Common myeloid progenitor, CD34-positive (primary cell): ENCODE results near the gene CCDC107.
"Not testable (repeated sequence)": the region's sequence is repeated elsewhere in the genome, so short reads cannot be mapped to it uniquely, and the experiment has no call there.

Experiments
- CTCF ChIA-PET: fragments of 350-600 bp; sonication (Branson Sonifier 250); formaldehyde crosslinking; loops from one replicate; lab custom pipeline; 2021; ENCODE audit warnings: antibody characterized with exemption; lab: Charles Lee
- POLR2A ChIA-PET: fragments of 350-600 bp; sonication (Branson Sonifier 250); formaldehyde crosslinking; loops from one replicate; lab custom pipeline; 2021; ENCODE audit warnings: antibody characterized with exemption; lab: Charles Lee
- DNase-seq, 3 donors: peaks; one replicate each; pipeline versions ENCODE4 v3.0.0 to v3.0.0-alpha.2; 2013
- H3K27ac ChIP-seq, 2 experiments: 1 replicate in 1 of 2; 2 replicates in 1 of 2; pipeline ENCODE4 v1.7.0; 2013; ENCODE audit warnings: inconsistent platforms in 2 of 2, low read length in 2 of 2, mild to moderate bottlenecking in 2 of 2, low read depth in 1 of 2, moderate library complexity in 1 of 2; ENCODE audit not compliant: severe bottlenecking in 2 of 2, insufficient read depth in 1 of 2, poor library complexity in 1 of 2
- H3K27me3 ChIP-seq, 5 experiments: replicated peaks in 2 of 5; 1 replicate in 3 of 5; 2 replicates in 2 of 5; pipeline versions ENCODE4 v1.6.1 to v1.7.0; 2013; ENCODE audit warnings: low read length in 4 of 5, mild to moderate bottlenecking in 2 of 5, moderate library complexity in 2 of 5, inconsistent platforms in 1 of 5; ENCODE audit not compliant: insufficient read depth in 5 of 5, control insufficient read depth in 4 of 5
- H3K36me3 ChIP-seq, 4 experiments: 1 replicate in 2 of 4; 2 replicates in 2 of 4; pipeline versions ENCODE4 v1.6.1 to v1.7.0; 2013; ENCODE audit warnings: low read length in 3 of 4, control low read depth in 1 of 4, mild to moderate bottlenecking in 1 of 4; ENCODE audit not compliant: control insufficient read depth in 4 of 4, insufficient read depth in 4 of 4
- H3K4me1 ChIP-seq, 4 experiments: 1 replicate in 3 of 4; 2 replicates in 1 of 4; pipeline versions ENCODE4 v1.6.1 to v1.7.1; 2013; ENCODE audit warnings: low read length in 3 of 4, mild to moderate bottlenecking in 3 of 4, control low read depth in 1 of 4, inconsistent platforms in 1 of 4, moderate library complexity in 1 of 4; ENCODE audit not compliant: control insufficient read depth in 4 of 4, insufficient read depth in 4 of 4; ENCODE audit errors: control extremely low read depth in 1 of 4
- H3K4me3 ChIP-seq, 7 experiments: 1 replicate in 4 of 7; 2 replicates in 3 of 7; pipeline versions ENCODE4 v1.5.1 to v1.7.0; 2013; ENCODE audit warnings: mild to moderate bottlenecking in 7 of 7, low read length in 6 of 7, moderate library complexity in 6 of 7, inconsistent platforms in 2 of 7, low read depth in 2 of 7, control low read depth in 1 of 7; ENCODE audit not compliant: insufficient read depth in 4 of 7, control insufficient read depth in 1 of 7; ENCODE audit errors: extremely low read depth in 1 of 7
- H3K9me3 ChIP-seq, 5 experiments: 1 replicate in 4 of 5; 2 replicates in 1 of 5; pipeline versions ENCODE4 v1.6.1 to v1.7.1; 2013; ENCODE audit warnings: low read length in 4 of 5, mild to moderate bottlenecking in 2 of 5, inconsistent platforms in 1 of 5, low read depth in 1 of 5, moderate library complexity in 1 of 5; ENCODE audit not compliant: control insufficient read depth in 4 of 5, insufficient read depth in 2 of 5; ENCODE audit errors: control extremely low read depth in 1 of 5
- WGBS: methylation state at CpG from one replicate; pipeline ENCODE4 v1.1.5; 2013; ENCODE audit not compliant: insufficient coverage; 5-methylcytosine and 5-hydroxymethylcytosine counted together

The CCDC107 gene

GRCh38 chr9:35627575-35627974 is 30.5 kb upstream of the CCDC107 start:
- H3K9me3 ChIP-seq: no peaks in the 10 kb centered on the region
- no peak for DNase-seq
- 100% methylated on average over 2 of the region's 2 CpGs for WGBS
- H3K36me3 ChIP-seq: no peaks in the 10 kb centered on the region
- CTCF ChIA-PET: interaction anchor here (1.6 to 2.4 kb wide), 4 partner anchors 12 to 24 kb away, joined by 5 to 9 read pairs (median 6); no protein-coding TSS in a partner anchor
- H3K27me3 ChIP-seq: no peaks in the 10 kb centered on the region
- H3K4me1 ChIP-seq: no peaks in the 10 kb centered on the region
- POLR2A ChIA-PET: no interaction called here
- H3K27ac ChIP-seq: no peak overlapping the region
- H3K4me3 ChIP-seq: no peak overlapping the region

GRCh38 chr9:35628389-35628991 is 29.6 kb upstream of the CCDC107 start:
- H3K9me3 ChIP-seq: no peaks in the 10 kb centered on the region
- no peaks in the 10 kb centered on the region for H3K4me1 ChIP-seq
- WGBS: 97% methylated on average over 6 of the region's 6 CpGs
- POLR2A ChIA-PET: no interaction called here
- no peak overlapping the region for H3K27ac ChIP-seq
- no peak overlapping the region for H3K4me3 ChIP-seq
- DNase-seq: no peak
- CTCF ChIA-PET: interaction anchor here (1.5 to 2.4 kb wide), 6 partner anchors 9 to 25 kb away, joined by 5 to 9 read pairs (median 8); no protein-coding TSS in a partner anchor
- no peaks in the 10 kb centered on the region for H3K27me3 ChIP-seq
- H3K36me3 ChIP-seq: no peaks in the 10 kb centered on the region

GRCh38 chr9:35629597-35629996 is 28.5 kb upstream of the CCDC107 start:
- no peaks in the 10 kb centered on the region for H3K36me3 ChIP-seq
- H3K27ac ChIP-seq: no peak overlapping the region
- H3K4me3 ChIP-seq: no peak overlapping the region
- H3K9me3 ChIP-seq: no peaks in the 10 kb centered on the region
- WGBS: 100% methylated on average over 5 of the region's 5 CpGs
- no peak for DNase-seq
- H3K4me1 ChIP-seq: no peaks in the 10 kb centered on the region
- no peaks in the 10 kb centered on the region for H3K27me3 ChIP-seq
- ChIA-PET POLR2A (no interaction called here), CTCF (interaction anchor here (1.5 to 2.4 kb wide), 3 partner anchors 10 to 16 kb away, joined by 8 to 9 read pairs (median 8); no protein-coding TSS in a partner anchor)

- no peaks in the 10 kb centered on the region for H3K27me3 ChIP-seq
- DNase-seq: no peak
- H3K9me3 ChIP-seq: peaks cover 0 to 2% (median 0%) of the 10 kb centered on the region in 5 experiments
- H3K27ac ChIP-seq: no peak overlapping the region
- H3K4me3 ChIP-seq: no peak overlapping the region
- no peaks in the 10 kb centered on the region for H3K36me3 ChIP-seq
- ChIA-PET CTCF (interaction anchor here (1.0 to 1.9 kb wide), 6 partner anchors 11 to 56 kb away, joined by 3 to 7 read pairs (median 3); no protein-coding TSS in a partner anchor), POLR2A (no interaction called here)
- H3K4me1 ChIP-seq: peaks cover 6 to 45% (median 30%) of the 10 kb centered on the region in 4 experiments
Measured at GRCh38 chr9:35635730-35636129, 22.4 kb upstream of the CCDC107 start.

- Histone ChIP-seq H3K36me3 (no peaks in the 10 kb centered on the region), H3K4me3 (peak overlapping the region in 1 of 7 experiments; percentile 3), H3K27ac (no peak overlapping the region), H3K4me1 (peaks cover 6 to 49% (median 30%) of the 10 kb centered on the region in 4 experiments), H3K27me3 (no peaks in the 10 kb centered on the region), H3K9me3 (peaks cover 0 to 2% (median 0%) of the 10 kb centered on the region in 5 experiments)
- POLR2A ChIA-PET: no interaction called here
- 98% methylated on average over 5 of the region's 9 CpGs for WGBS
- CTCF ChIA-PET: interaction anchor here (1.0 to 1.9 kb wide), 5 partner anchors 11 to 56 kb away, joined by 3 to 7 read pairs (median 3); no protein-coding TSS in a partner anchor
- DNase-seq: peak in 1 of 3 donors; percentile 40
Measured at GRCh38 chr9:35636135-35636876, 21.8 kb upstream of the CCDC107 start.

- POLR2A ChIA-PET: not testable (repeated sequence)
- CTCF ChIA-PET: interaction anchor here (1.0 to 1.9 kb wide), 4 partner anchors 10 to 55 kb away, joined by 3 to 7 read pairs (median 3); no protein-coding TSS in a partner anchor
Measured at GRCh38 chr9:35636877-35637246, 21.2 kb upstream of the CCDC107 start.

More at GRCh38 chr9:35636877-35637246, 21.2 kb upstream of the CCDC107 start:
- H3K27me3 ChIP-seq, DNase-seq, H3K36me3 ChIP-seq, H3K9me3 ChIP-seq, H3K4me3 ChIP-seq, H3K27ac ChIP-seq: not testable (repeated sequence)
- H3K4me1 ChIP-seq: peaks cover 6 to 54% (median 31%) of the 10 kb centered on the region in 4 experiments
- 100% methylated on average over 5 of the region's 6 CpGs for WGBS
